Esophagus (tissue), 2 donors: ENCODE measurements around the gene PLEKHA4. TPM values are rescaled to one million over a fixed set of nuclear protein-coding genes. Genes with fewer than 3 reads are reported as not detected.
A peak's percentile ranks its signal among the peaks of the same experiment; 100 is the strongest.

ENCODE experiments used
- H3K27ac ChIP-seq, 2 donors: one replicate each; pipeline ENCODE4 v1.5.1; 2013; ENCODE audit warnings: low read depth in 2 of 2, mild to moderate bottlenecking in 2 of 2, inconsistent platforms in 1 of 2, low read length in 1 of 2, moderate library complexity in 1 of 2
- H3K27me3 ChIP-seq, 2 donors: one replicate each; pipeline ENCODE4 v1.6.1; 2013; ENCODE audit warnings: low read length in 2 of 2, control low read depth in 1 of 2, mild to moderate bottlenecking in 1 of 2; ENCODE audit not compliant: insufficient read depth in 2 of 2, control insufficient read depth in 1 of 2
- H3K36me3 ChIP-seq, 2 donors: one replicate each; pipeline ENCODE4 v1.6.1; 2013; ENCODE audit warnings: low read length in 1 of 2; ENCODE audit not compliant: control insufficient read depth in 2 of 2, insufficient read depth in 2 of 2
- H3K4me1 ChIP-seq, 2 donors: one replicate each; pipeline ENCODE4 v1.6.1; 2013; ENCODE audit warnings: low read length in 1 of 2; ENCODE audit not compliant: control insufficient read depth in 2 of 2, insufficient read depth in 2 of 2
- H3K4me3 ChIP-seq, 2 donors: one replicate each; pipeline ENCODE4 v1.5.1; 2013; ENCODE audit warnings: low read length in 2 of 2, mild to moderate bottlenecking in 2 of 2, low read depth in 1 of 2, moderate library complexity in 1 of 2
- H3K9me3 ChIP-seq, 2 donors: one replicate each; pipeline ENCODE4 v1.6.1; 2013; ENCODE audit warnings: mild to moderate bottlenecking in 2 of 2, low read depth in 1 of 2, low read length in 1 of 2, moderate library complexity in 1 of 2; ENCODE audit not compliant: control insufficient read depth in 2 of 2, insufficient read depth in 1 of 2
- WGBS, 2 donors: extraction: QIAGEN DNeasy Blood & Tissue Kit; methylation state at CpG; one replicate each; pipeline ENCODE4 v1.1.7; 2013; 5-methylcytosine and 5-hydroxymethylcytosine counted together
- polyA plus RNA-seq, 2 donors: library from polyadenylated mRNA; stranded (reverse); fragments of 200-250 nt; gene quantifications; one replicate each; pipeline ENCODE4 v1.2.3, GENCODE V29; 2013
- donor health status: healthy with polysubstance abuse.
- donor health status: Bipolar disorder and iron deficiency.

The PLEKHA4 gene
- polyA plus RNA-seq, 2 donors, result 8.6 to 9.2 TPM

DNA sequence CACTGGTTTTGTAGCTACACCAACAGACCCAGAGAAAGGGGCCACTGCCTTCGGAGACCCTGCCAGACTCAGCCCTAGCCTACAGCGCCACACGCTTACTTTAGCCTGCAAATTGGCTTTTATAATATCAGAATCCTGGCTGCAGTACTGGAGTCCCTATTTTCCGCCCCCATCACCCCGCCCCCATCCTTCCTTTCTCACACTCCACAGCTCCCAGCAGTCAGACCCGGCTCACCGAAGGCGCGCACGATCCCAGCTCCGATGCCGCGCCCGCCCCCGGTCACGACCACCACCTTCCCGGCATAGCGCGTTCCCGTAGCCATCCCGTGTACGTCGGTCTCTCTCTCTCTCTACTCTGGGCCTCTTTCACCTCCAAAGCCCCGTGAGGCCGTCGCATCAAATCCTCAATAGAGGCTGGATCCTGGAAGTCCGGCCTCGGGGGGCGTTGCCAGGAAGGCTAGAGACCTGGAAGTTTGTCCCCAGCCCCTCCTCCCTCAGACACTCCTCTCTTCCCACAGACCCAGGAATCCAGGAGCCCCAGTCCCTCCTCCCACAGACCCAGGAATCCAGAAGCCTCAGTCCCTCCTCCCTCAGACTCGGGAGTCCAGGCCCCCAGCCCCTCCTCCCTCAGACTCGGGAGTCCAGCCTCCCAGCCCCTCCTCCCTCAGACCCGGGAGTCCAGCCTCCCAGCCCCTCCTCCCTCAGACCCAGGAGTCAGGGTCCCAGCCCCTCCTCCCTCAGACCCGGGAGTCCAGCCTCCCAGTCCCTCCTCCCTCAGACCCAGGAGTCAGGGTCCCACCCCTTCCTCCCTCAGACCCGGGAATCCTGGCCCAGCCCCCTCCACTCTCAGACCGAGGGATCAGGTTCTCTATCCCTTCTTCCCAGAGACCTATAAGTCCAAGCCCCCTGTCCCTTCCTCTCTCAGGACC is 32.1 kb downstream of the PLEKHA4 start, which contains the start of gene HSD17B14:
TSS of gene HSD17B14 (minus strand) at position 403 of the 929 bp plus-strand sequence. CDS start at position 323, 80 bp downstream.
- H3K27ac ChIP-seq, result peak within 1 kb of the TSS; percentile 54 to 57
- 25 to 27% methylated on average over 35 of the region's 35 CpGs for WGBS, 2 donors
- H3K27me3 ChIP-seq, result no peaks in the 10 kb centered on the region
- H3K9me3 ChIP-seq, result no peaks in the 10 kb centered on the region
- H3K36me3 ChIP-seq, result no peaks in the 10 kb centered on the region
- H3K4me3 ChIP-seq, result no peak within 1 kb of the TSS
- no peaks in the 10 kb centered on the region for H3K4me1 ChIP-seq

DNA sequence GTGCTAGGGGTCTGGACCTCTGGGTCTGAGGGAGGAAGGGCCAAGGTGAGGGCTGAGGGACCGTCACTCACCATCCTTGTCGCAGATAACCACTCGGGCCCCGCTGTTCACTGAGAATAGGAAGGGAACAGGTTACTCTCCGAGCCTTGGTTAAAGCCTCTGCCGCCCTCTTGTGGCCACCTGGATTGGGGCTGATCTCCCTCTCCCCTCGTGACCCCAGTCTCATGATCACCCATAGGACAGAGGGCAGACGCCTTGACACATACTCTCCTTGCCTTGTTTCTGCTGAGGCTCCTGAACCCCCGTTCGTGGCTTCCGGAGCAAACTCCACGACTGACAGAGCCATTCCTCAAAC is 32.7 kb downstream of the PLEKHA4 start:
- 5 to 9% methylated on average over 12 of the region's 12 CpGs for WGBS, 2 donors
- Histone ChIP-seq H3K27me3 (no peaks in the 10 kb centered on the region), H3K27ac (peak overlapping the region; percentile 54 to 57), H3K4me1 (no peaks in the 10 kb centered on the region), H3K36me3 (no peaks in the 10 kb centered on the region), H3K9me3 (no peaks in the 10 kb centered on the region), H3K4me3 (no peak overlapping the region)

DNA sequence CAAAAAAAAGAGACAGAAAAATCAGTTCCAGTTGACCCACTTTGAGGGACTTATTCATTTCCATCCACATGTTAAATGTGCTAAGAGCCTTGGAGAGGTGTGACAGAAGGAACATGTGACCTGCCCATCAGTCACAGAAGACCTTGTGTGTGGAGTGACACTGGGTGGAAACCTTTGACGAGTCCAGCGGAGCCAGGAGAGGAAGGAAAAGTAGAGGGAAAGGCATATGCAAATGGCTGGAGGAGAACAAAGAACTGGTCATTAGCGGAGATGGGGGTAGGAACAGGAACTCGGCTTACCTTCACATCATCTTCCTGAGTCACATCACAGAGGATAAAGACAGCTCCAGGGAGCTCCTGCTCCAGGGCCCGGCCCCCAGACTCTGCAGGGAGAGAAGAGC is 34.4 kb downstream of the PLEKHA4 start:
- H3K27me3 ChIP-seq, result no peaks in the 10 kb centered on the region
- no peaks in the 10 kb centered on the region for H3K9me3 ChIP-seq
- no peak overlapping the region for H3K27ac ChIP-seq
- H3K4me1 ChIP-seq, result no peaks in the 10 kb centered on the region
- WGBS, 2 donors, result 79 to 86% methylated on average over 5 of the region's 5 CpGs
- no peak overlapping the region for H3K4me3 ChIP-seq
- H3K36me3 ChIP-seq, result no peaks in the 10 kb centered on the region

DNA sequence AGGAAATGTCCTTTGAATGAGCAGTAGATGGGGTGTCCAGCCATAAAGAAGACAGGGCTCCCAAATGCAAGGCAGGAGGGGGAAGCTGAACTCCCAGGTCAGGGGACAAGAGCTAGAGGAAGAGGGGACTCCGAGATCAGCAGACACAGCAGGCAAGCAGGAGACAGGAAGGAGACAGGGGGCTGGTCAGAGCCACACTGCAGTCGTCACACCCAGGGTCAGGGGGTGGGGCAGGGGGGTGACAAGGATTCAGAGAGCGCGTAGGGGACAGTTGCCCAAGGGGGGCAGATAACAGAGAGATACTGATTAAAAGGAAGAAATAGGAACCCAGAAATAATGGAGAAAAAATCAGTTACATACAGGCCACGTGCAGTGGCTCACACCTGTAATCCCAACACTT is 35.4 kb downstream of the PLEKHA4 start:
- WGBS, 2 donors, result 73 to 78% methylated on average over 5 of the region's 5 CpGs
- Histone ChIP-seq H3K36me3 (no peaks in the 10 kb centered on the region), H3K9me3 (no peaks in the 10 kb centered on the region), H3K27ac (no peak overlapping the region), H3K27me3 (no peaks in the 10 kb centered on the region), H3K4me3 (no peak overlapping the region), H3K4me1 (no peaks in the 10 kb centered on the region)

DNA sequence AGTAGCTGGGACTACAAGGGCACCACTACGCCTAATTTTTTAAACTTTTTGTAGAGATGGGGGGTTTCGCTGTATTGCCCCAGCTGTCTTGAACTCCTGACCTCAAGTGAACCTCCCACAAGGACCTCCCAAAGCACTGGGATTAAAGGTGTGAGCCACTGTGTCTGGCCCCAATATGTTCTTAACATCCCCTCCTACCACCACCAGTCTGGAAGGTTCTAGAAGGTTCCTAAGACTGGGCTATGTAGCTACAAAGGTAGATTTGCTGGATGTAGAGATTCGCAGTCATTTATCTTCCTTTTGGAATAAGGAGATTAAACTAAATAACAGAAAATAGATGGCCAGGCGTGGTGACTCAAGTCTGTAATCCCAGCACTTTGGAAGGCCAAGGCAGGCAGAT is 37.5 kb downstream of the PLEKHA4 start:
- no peaks in the 10 kb centered on the region for H3K9me3 ChIP-seq
- no peaks in the 10 kb centered on the region for H3K36me3 ChIP-seq

DNA sequence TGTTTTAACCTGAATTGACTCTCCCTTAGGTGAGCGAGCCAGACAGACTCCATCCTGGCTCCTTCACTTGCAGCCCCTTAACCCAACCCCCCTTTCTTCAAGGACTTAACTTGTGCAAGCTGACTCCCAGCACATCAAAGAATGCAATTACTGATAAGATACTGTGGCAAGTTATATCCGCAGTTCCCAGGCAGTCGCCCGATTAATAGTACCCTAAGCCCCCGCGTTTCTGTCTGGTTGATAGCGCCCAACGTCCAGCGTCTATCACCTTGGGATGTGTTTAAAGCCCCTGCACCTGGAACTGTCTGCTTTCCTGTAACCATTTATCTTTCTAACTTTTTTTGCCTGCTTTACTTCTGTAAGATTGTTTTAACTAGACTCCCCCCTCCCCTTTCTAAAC is 38.3 kb downstream of the PLEKHA4 start:
- H3K27ac ChIP-seq, result no peak overlapping the region
- no peaks in the 10 kb centered on the region for H3K36me3 ChIP-seq
- no peaks in the 10 kb centered on the region for H3K27me3 ChIP-seq
- WGBS, 2 donors, result 56 to 85% methylated on average over 9 of the region's 9 CpGs
- H3K4me1 ChIP-seq, result no peaks in the 10 kb centered on the region
- H3K4me3 ChIP-seq, result no peak overlapping the region
- no peaks in the 10 kb centered on the region for H3K9me3 ChIP-seq

More for the DNA sequence above, 37.5 kb downstream of the PLEKHA4 start:
- Histone ChIP-seq H3K4me1 (no peaks in the 10 kb centered on the region), H3K27me3 (no peaks in the 10 kb centered on the region), H3K4me3 (no peak overlapping the region), H3K27ac (no peak overlapping the region)
- 93 to 94% methylated on average over 4 of the region's 4 CpGs for WGBS, 2 donors

DNA sequence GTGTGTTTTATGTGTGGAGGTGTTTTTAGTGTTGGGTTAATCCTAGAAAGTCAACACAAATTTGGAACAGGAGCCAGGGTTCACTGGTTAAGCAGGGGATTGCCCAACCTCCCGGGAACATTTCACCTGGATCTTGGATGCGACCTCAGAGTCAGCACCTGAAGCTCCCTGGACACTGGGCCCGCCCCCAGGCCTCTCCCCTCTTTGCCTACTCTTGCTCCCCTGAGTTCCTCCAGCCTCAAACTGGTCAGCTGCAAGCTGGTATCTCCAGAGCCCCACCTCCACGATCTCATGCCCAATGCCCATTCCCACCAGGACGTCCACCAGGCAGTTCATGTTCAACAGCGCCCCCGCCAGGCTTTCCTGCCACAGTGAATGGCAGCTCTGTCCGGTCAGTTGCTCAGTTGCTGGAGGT is 41.8 kb downstream of the PLEKHA4 start:
- Histone ChIP-seq H3K27me3 (no peaks in the 10 kb centered on the region), H3K4me3 (no peak overlapping the region), H3K4me1 (no peaks in the 10 kb centered on the region), H3K27ac (no peak overlapping the region), H3K9me3 (no peaks in the 10 kb centered on the region), H3K36me3 (no peaks in the 10 kb centered on the region)
- WGBS, 2 donors, result 69 to 72% methylated on average over 8 of the region's 8 CpGs

DNA sequence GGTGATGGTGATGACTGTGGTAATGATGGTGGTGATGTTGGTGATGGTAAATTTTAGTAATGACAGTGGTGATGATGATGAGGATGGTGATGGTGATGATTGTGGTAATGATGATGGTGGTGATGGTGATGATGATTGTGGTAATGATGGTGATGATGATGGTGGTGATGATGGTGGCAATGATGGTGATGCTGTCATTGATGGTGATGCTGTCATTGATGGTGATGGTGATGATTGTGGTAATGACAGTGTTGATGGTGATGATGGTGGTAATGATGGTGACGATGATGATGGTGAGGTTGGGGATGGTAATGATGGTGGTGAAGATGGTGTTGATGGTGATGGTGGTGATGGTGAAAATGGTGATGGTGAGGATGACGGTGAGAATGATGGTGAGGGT is 45.9 kb downstream of the PLEKHA4 start:
- peaks cover 0 to 2% of the 10 kb centered on the region in 2 donors for H3K9me3 ChIP-seq
- H3K4me3 ChIP-seq, result no peak overlapping the region
- no peak overlapping the region for H3K27ac ChIP-seq
- WGBS, 2 donors, result 96 to 100% methylated on average over 2 of the region's 2 CpGs
- peaks cover 0 to 6% of the 10 kb centered on the region in 2 donors for H3K4me1 ChIP-seq
- no peaks in the 10 kb centered on the region for H3K36me3 ChIP-seq
- H3K27me3 ChIP-seq, result no peaks in the 10 kb centered on the region

DNA sequence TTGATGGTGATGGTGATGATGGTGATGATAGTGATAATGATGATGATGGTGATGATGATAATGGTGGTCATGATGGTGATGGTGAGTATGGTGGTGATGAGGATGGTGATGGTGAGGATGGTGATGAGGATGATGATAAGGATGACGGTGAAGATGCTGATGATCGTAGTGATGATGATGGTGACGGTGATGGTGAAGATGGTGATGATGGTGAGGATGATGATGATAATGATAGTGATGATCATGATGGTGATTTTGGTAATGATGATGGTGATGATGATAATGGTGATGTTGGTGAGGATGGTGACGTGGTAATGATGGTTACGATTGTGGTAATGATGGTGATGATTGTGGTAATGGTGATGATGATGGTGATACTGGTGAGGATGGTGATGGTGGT is 46.8 kb downstream of the PLEKHA4 start:
- no peaks in the 10 kb centered on the region for H3K36me3 ChIP-seq
- WGBS, 2 donors, result 78% methylated on average over 5 of the region's 5 CpGs
- no peaks in the 10 kb centered on the region for H3K27me3 ChIP-seq
- H3K27ac ChIP-seq, result no peak overlapping the region
- H3K4me3 ChIP-seq, result no peak overlapping the region
- peaks cover 0 to 2% of the 10 kb centered on the region in 2 donors for H3K9me3 ChIP-seq
- H3K4me1 ChIP-seq, result peaks cover 0 to 6% of the 10 kb centered on the region in 2 donors

DNA sequence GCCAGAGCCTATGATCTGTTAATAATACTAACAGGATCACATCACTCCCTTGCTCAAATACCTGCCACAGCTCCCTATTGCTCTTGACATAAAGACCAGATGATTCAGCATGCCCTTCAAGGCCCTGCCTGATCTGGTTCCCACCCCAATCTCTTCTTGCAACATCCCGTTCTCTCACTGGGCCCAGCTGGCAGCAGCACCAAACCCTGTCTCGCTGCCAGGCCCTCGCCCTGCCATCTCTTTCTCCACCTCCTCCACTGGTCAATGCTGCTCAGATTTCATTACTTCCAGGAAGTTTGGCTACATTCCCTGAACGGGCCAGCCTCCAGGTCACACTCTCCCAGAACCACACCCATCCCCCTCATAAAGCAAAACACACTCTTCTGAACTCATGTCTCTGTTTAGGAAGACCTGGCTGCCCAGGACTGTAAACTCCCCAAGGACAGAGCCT is 49.0 kb downstream of the PLEKHA4 start:
- H3K36me3 ChIP-seq, result no peaks in the 10 kb centered on the region
- H3K27me3 ChIP-seq, result no peaks in the 10 kb centered on the region
- H3K9me3 ChIP-seq, result peaks cover 0 to 2% of the 10 kb centered on the region in 2 donors
- no peak overlapping the region for H3K4me3 ChIP-seq
- H3K27ac ChIP-seq, result peak overlapping the region; percentile 77 to 86
- peaks cover 0 to 9% of the 10 kb centered on the region in 2 donors for H3K4me1 ChIP-seq
- 18 to 23% methylated on average over 4 of the region's 4 CpGs for WGBS, 2 donors
